Epithelial cell of esophagus (primary cell): ENCODE measurements around the gene ARL5A.

ENCODE experiments used
- DNase-seq: peaks from one replicate; pipeline ENCODE4 v3.0.0; 2010; ENCODE audit warnings: low read depth
- H3K4me3 ChIP-seq: 2 replicates; pipeline ENCODE4 v1.5.1; 2011; ENCODE audit warnings: mild to moderate bottlenecking, low read length, control low read depth
- CTCF ChIP-seq: IDR thresholded peaks from 2 replicates; pipeline ENCODE4 v1.5.1; 2011; ENCODE audit warnings: low read depth, mild to moderate bottlenecking, low read length, control low read depth, inconsistent platforms; ENCODE audit not compliant: insufficient read depth; ENCODE audit errors: missing control alignments

The ARL5A gene

GRCh38 chr2:151827564-151828142, 568 bp downstream of the ARL5A start:
- H3K4me3 ChIP-seq = peak overlapping the region; percentile 99
- TF ChIP-seq CTCF = no peak
- peak; percentile 26 for DNase-seq

- DNase-seq = peak; percentile 34
- no peak for TF ChIP-seq CTCF
- H3K4me3 ChIP-seq = peak overlapping the region; percentile 99
These were observed 1.5 kb downstream of the ARL5A start for GRCh38 chr2:151826737-151827157.

DNA sequence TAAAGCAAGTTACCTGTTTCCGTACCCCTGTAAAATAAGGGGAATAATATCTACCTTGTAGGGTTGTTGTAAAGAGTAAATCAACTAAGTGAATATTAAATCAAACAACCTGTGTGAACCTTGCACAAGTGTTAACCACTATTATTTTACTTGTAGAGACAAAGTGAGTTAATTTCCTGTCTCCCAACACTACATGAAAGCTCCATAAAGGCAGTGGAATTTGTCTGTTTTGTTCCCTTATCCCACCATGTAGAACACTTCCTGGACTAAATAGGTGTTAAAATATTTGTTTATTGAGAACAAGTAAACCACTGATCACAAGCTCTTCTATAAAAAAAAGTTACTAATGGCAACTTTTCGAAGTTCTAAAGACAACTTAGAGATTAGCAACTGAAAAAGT, 3.3 kb downstream of the ARL5A start:
- TF ChIP-seq CTCF = no peak
- DNase-seq = no peak
- H3K4me3 ChIP-seq = no peak overlapping the region

GRCh38 chr2:151823651-151824050, 4.6 kb downstream of the ARL5A start:
- H3K4me3 ChIP-seq = no peak overlapping the region
- TF ChIP-seq CTCF = no peak
- DNase-seq = no peak

GRCh38 chr2:151819920-151820319, 8.3 kb downstream of the ARL5A start:
- TF ChIP-seq CTCF = no peak
- DNase-seq = no peak
- no peak overlapping the region for H3K4me3 ChIP-seq

- peak; percentile 3 for DNase-seq
- no peak overlapping the region for H3K4me3 ChIP-seq
- TF ChIP-seq CTCF = no peak
These were observed 10.3 kb downstream of the ARL5A start for GRCh38 chr2:151817929-151818328.

DNA sequence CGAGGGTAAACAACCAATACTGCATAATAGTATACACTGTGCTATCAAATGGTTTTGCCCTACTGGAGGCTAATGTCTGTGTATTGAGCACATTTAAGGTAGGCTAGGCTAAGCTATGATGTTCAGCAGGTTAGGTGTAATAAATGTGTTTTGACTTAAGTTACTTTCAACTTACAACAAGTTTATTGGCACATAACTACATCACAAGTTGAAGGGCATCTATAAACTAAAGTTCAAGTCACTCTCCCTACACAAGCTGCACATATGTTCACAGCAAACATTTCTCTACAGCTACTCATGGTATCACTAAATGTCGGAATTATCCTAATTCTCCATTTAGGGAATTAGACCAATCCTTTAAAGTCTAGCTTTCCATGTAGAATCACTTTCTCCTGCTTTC, 11.4 kb downstream of the ARL5A start:
- TF ChIP-seq CTCF = no peak
- DNase-seq = no peak
- H3K4me3 ChIP-seq = no peak overlapping the region
